Measurements from ENCODE around the gene EYA2.

GRCh38 chr20:47027456-47027855 lies 132.8 kb downstream of the EYA2 start:
- TF ChIP-seq EZH2phosphoT487 (IDR thresholded peaks at IDR 0.05; ENCODE audit: borderline replicate concordance) (no peak), CTCF (conservative IDR thresholded peaks at IDR 0.05; ENCODE audit: low read length) (no peak)

All from Loucy (cell line).